ENCODE data around the gene RNF207. TPM values are rescaled to one million over a fixed set of nuclear protein-coding genes. Genes with fewer than 3 reads are reported as not detected.

Gene RNF207
- total and polyA plus RNA-seq, 2 of the 4 experiments (the other 2 are of a cell fraction), result 2.7 to 17.2 TPM

- ChIA-PET CTCF (no interaction called here), POLR2A (ENCODE audit: unreplicated experiment) (no interaction called here)
- Histone ChIP-seq H3K9me3 (ENCODE audit: control insufficient read depth, insufficient read depth, low read length) (no peaks in the 10 kb centered on the region), H4K5ac (ENCODE audit: low read depth, low read length) (no peak overlapping the region), H2BK5ac (ENCODE audit: low read depth, low read length, poor library complexity, severe bottlenecking) (no peak overlapping the region), H2BK15ac (ENCODE audit: low read depth, low read length) (no peak overlapping the region), H2BK20ac (ENCODE audit: low read depth, low read length) (no peak overlapping the region), H2AFZ (replicated peaks; ENCODE audit: low read length, poor library complexity) (no peak overlapping the region), H3K9ac (ENCODE audit: low read depth, low read length) (no peak overlapping the region), H2AK5ac (ENCODE audit: low read depth, low read length) (no peak overlapping the region), H3K79me1 (ENCODE audit: low read depth in 1 of 2, low read length in 2 of 2) (no peaks in the 10 kb centered on the region), H3K23ac (ENCODE audit: low read depth, low read length) (no peak overlapping the region), H2BK120ac (ENCODE audit: low read depth, low read length) (no peak overlapping the region), H3K4ac (ENCODE audit: low read depth, low read length) (no peak overlapping the region), H2AK9ac (replicated peaks; ENCODE audit: low read depth, low read length, poor library complexity) (no peak overlapping the region), H3K36me3 (ENCODE audit: control insufficient read depth, insufficient read depth, low read length) (no peaks in the 10 kb centered on the region), H4K8ac (ENCODE audit: low read depth in 2 of 2, low read length in 2 of 2) (no peak overlapping the region), H3K4me2 (ENCODE audit: low read depth, low read length) (no peak overlapping the region), H3K9me1 (ENCODE audit: insufficient read depth, low read length) (no peaks in the 10 kb centered on the region), H3K4me3 (ENCODE audit: insufficient read depth, low read depth, low read length) (no peak overlapping the region), H3K18ac (ENCODE audit: low read depth, low read length) (no peak overlapping the region), H3K14ac (replicated peaks; ENCODE audit: low read depth, low read length) (no peak overlapping the region), H3K4me1 (ENCODE audit: control insufficient read depth, insufficient read depth, low read length) (no peaks in the 10 kb centered on the region), H4K91ac (ENCODE audit: insufficient read depth, low read depth, low read length) (no peak overlapping the region), H3K27ac (ENCODE audit: insufficient read depth, low read length) (no peak overlapping the region), H3K27me3 (ENCODE audit: control insufficient read depth, insufficient read depth, low read length) (peaks cover 44% of the 10 kb centered on the region; the same call in 1 of the 2 replicates), H4K20me1 (ENCODE audit: insufficient read depth, low read length) (no peaks in the 10 kb centered on the region), H3K56ac (ENCODE audit: extremely low read depth, insufficient read depth, low read length) (no peak overlapping the region)
- in situ Hi-C loops (cut with MboI; ENCODE audit: low sequenced_read_pairs) (no loop called here), dilution Hi-C loops (cut with HindIII; ENCODE audit: low sequenced_read_pairs, unreplicated experiment) (no loop called here), intact Hi-C loops (cut with micrococcal nuclease) (no loop called here)
- DNase-seq (no peak), ATAC-seq (ENCODE audit: low read depth) (no peak)
- TF ChIP-seq, protein P1, sequence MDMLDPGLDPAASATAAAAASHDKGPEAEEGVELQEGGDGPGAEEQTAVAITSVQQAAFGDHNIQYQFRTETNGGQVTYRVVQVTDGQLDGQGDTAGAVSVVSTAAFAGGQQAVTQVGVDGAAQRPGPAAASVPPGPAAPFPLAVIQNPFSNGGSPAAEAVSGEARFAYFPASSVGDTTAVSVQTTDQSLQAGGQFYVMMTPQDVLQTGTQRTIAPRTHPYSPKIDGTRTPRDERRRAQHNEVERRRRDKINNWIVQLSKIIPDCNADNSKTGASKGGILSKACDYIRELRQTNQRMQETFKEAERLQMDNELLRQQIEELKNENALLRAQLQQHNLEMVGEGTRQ (IDR thresholded peaks at IDR 0.05; ENCODE audit: low read depth, low read length), result no peak
- TF ChIP-seq MAFK (IDR thresholded peaks at IDR 0.05; ENCODE audit: low read depth, low read length), result no peak
- TF ChIP-seq RCOR1 (IDR thresholded peaks at IDR 0.05; ENCODE audit: insufficient replicate concordance, low read length), result no peak
- TF ChIP-seq CEBPB (IDR thresholded peaks at IDR 0.05; ENCODE audit: low read depth, low read length), result no peak
- TF ChIP-seq, protein P2, sequence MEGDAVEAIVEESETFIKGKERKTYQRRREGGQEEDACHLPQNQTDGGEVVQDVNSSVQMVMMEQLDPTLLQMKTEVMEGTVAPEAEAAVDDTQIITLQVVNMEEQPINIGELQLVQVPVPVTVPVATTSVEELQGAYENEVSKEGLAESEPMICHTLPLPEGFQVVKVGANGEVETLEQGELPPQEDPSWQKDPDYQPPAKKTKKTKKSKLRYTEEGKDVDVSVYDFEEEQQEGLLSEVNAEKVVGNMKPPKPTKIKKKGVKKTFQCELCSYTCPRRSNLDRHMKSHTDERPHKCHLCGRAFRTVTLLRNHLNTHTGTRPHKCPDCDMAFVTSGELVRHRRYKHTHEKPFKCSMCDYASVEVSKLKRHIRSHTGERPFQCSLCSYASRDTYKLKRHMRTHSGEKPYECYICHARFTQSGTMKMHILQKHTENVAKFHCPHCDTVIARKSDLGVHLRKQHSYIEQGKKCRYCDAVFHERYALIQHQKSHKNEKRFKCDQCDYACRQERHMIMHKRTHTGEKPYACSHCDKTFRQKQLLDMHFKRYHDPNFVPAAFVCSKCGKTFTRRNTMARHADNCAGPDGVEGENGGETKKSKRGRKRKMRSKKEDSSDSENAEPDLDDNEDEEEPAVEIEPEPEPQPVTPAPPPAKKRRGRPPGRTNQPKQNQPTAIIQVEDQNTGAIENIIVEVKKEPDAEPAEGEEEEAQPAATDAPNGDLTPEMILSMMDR (conservative IDR thresholded peaks at IDR 0.05; ENCODE audit: low read depth, low read length), result no peak
- no peak for TF ChIP-seq FOS (IDR thresholded peaks at IDR 0.05; ENCODE audit: low read depth, low read length)
- TF ChIP-seq RFX5 (IDR thresholded peaks at IDR 0.05; ENCODE audit: low read depth, low read length), result no peak
- TF ChIP-seq MAZ (IDR thresholded peaks at IDR 0.05; ENCODE audit: borderline replicate concordance, low read depth, low read length), result no peak
- no peak for TF ChIP-seq POLR2A (IDR thresholded peaks at IDR 0.05; ENCODE audit: low read depth, low read length)
- WGBS, 2 experiments (ENCODE audit: extremely low coverage in 2 of 2, insufficient read length in 1 of 2), result 78% methylated on average over 19 of the region's 34 CpGs; no CpG with 5 or more reads in 1 of the 2 experiments
- BruUV-seq (replicated peaks), result no TSS peak
These were observed 38.3 kb upstream of the RNF207 start for GRCh38 chr1:6167391-6168303.
